Measurements from ENCODE around the gene ZNF555. TPM values are rescaled to one million over a fixed set of nuclear protein-coding genes. Genes with fewer than 3 reads are reported as not detected.

ZNF555 gene
- total and polyA plus RNA-seq, 10 of the 15 experiments (the other 5 are each of a cell fraction or from before 2014, with no cell fraction given): 0.58 to 1.9 (median 1.2) TPM

GRCh38 chr19:2799273-2800020 is 41.8 kb upstream of the ZNF555 start:
- BruUV-seq (replicated peaks): no TSS peak
- ChIA-PET RAD21 (ENCODE audit: unreplicated experiment) (no interaction called here), CTCF (no interaction called here), POLR2A (interaction anchor here (1.2 kb wide), 1 partner anchor 12 kb away, joined by 3 read pairs; no protein-coding TSS in a partner anchor), SMC1A (ENCODE audit: uncharacterized antibody, unreplicated experiment) (no interaction called here)
- H3K27me3 ChIP-seq (replicated peaks in 1 of 2; ENCODE audit: control insufficient read depth in 2 of 2, insufficient read depth in 2 of 2, low read length in 1 of 2): no peaks in the 10 kb centered on the region
- H3K4me1 ChIP-seq (ENCODE audit: control insufficient read depth, insufficient read depth, low read length): no peaks in the 10 kb centered on the region
- ATAC-seq (no peak), FAIRE-seq (no peak), DNase-seq (ENCODE audit: low read depth, low spot score) (no peak)
- H3K9ac ChIP-seq (ENCODE audit: control insufficient read depth, insufficient read depth, low read length): no peak overlapping the region
- H3K36me3 ChIP-seq (ENCODE audit: control insufficient read depth in 2 of 2, insufficient read depth in 2 of 2, low read length in 1 of 2): peaks cover 13 to 36% of the 10 kb centered on the region in 2 experiments
- H3K27ac ChIP-seq (ENCODE audit: control insufficient read depth, insufficient read depth): no peak overlapping the region
- H3K9me3 ChIP-seq (replicated peaks; ENCODE audit: control insufficient read depth, insufficient read depth, low read length): no peaks in the 10 kb centered on the region; the same call in 2 of the 3 replicates
- in situ Hi-C loops (cut with MboI) (no loop called here), intact Hi-C loops (cut with micrococcal nuclease; ENCODE audit: unreplicated experiment) (no loop called here)
- H2AFZ ChIP-seq (ENCODE audit: control insufficient read depth, low read depth, low read length): no peak overlapping the region
- H3K79me2 ChIP-seq (ENCODE audit: control insufficient read depth, insufficient read depth, low read length): no peaks in the 10 kb centered on the region
- no peak overlapping the region for H3K4me2 ChIP-seq (ENCODE audit: control insufficient read depth, insufficient read depth)
- H4K20me1 ChIP-seq (ENCODE audit: control insufficient read depth, insufficient read depth): no peaks in the 10 kb centered on the region
- no peak for TF ChIP-seq JUND (IDR thresholded peaks at IDR 0.05; ENCODE audit: low read depth, low read length)
- TF ChIP-seq, protein P1, sequence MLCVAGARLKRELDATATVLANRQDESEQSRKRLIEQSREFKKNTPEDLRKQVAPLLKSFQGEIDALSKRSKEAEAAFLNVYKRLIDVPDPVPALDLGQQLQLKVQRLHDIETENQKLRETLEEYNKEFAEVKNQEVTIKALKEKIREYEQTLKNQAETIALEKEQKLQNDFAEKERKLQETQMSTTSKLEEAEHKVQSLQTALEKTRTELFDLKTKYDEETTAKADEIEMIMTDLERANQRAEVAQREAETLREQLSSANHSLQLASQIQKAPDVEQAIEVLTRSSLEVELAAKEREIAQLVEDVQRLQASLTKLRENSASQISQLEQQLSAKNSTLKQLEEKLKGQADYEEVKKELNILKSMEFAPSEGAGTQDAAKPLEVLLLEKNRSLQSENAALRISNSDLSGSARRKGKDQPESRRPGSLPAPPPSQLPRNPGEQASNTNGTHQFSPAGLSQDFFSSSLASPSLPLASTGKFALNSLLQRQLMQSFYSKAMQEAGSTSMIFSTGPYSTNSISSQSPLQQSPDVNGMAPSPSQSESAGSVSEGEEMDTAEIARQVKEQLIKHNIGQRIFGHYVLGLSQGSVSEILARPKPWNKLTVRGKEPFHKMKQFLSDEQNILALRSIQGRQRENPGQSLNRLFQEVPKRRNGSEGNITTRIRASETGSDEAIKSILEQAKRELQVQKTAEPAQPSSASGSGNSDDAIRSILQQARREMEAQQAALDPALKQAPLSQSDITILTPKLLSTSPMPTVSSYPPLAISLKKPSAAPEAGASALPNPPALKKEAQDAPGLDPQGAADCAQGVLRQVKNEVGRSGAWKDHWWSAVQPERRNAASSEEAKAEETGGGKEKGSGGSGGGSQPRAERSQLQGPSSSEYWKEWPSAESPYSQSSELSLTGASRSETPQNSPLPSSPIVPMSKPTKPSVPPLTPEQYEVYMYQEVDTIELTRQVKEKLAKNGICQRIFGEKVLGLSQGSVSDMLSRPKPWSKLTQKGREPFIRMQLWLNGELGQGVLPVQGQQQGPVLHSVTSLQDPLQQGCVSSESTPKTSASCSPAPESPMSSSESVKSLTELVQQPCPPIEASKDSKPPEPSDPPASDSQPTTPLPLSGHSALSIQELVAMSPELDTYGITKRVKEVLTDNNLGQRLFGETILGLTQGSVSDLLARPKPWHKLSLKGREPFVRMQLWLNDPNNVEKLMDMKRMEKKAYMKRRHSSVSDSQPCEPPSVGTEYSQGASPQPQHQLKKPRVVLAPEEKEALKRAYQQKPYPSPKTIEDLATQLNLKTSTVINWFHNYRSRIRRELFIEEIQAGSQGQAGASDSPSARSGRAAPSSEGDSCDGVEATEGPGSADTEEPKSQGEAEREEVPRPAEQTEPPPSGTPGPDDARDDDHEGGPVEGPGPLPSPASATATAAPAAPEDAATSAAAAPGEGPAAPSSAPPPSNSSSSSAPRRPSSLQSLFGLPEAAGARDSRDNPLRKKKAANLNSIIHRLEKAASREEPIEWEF (IDR thresholded peaks at IDR 0.05; ENCODE audit: insufficient replicate concordance, low read depth, low read length): no peak
- TF ChIP-seq ZNF217 (IDR thresholded peaks at IDR 0.05): no peak
- TF ChIP-seq PAX5 (IDR thresholded peaks at IDR 0.05; ENCODE audit: borderline replicate concordance, low read depth, low read length): no peak
- TF ChIP-seq RUNX3 (IDR thresholded peaks at IDR 0.05; ENCODE audit: low read length): no peak
- TF ChIP-seq, protein P2, sequence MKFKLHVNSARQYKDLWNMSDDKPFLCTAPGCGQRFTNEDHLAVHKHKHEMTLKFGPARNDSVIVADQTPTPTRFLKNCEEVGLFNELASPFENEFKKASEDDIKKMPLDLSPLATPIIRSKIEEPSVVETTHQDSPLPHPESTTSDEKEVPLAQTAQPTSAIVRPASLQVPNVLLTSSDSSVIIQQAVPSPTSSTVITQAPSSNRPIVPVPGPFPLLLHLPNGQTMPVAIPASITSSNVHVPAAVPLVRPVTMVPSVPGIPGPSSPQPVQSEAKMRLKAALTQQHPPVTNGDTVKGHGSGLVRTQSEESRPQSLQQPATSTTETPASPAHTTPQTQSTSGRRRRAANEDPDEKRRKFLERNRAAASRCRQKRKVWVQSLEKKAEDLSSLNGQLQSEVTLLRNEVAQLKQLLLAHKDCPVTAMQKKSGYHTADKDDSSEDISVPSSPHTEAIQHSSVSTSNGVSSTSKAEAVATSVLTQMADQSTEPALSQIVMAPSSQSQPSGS (IDR thresholded peaks at IDR 0.05; ENCODE audit: low read length): no peak
- no peak for TF ChIP-seq MEF2B (IDR thresholded peaks at IDR 0.05; ENCODE audit: partially characterized antibody, poor library complexity, severe bottlenecking)
- no peak for TF ChIP-seq ZNF207 (IDR thresholded peaks at IDR 0.05; ENCODE audit: borderline replicate concordance)
- no peak for TF ChIP-seq BHLHE40 (IDR thresholded peaks at IDR 0.05; ENCODE audit: borderline replicate concordance in 1 of 2, low read depth in 2 of 2, low read length in 1 of 2)
- no peak for TF ChIP-seq PML (IDR thresholded peaks at IDR 0.05; ENCODE audit: low read length)
- TF ChIP-seq HCFC1 (IDR thresholded peaks at IDR 0.05; ENCODE audit: low read length): no peak
- no peak for TF ChIP-seq BMI1 (IDR thresholded peaks at IDR 0.05; ENCODE audit: borderline replicate concordance)
- TF ChIP-seq MXI1 (IDR thresholded peaks at IDR 0.05; ENCODE audit: low read depth, low read length): no peak
- no peak for TF ChIP-seq POU2F2 (IDR thresholded peaks at IDR 0.05; ENCODE audit: borderline replicate concordance, low read depth, low read length)
- TF ChIP-seq MAX (IDR thresholded peaks at IDR 0.05; ENCODE audit: low read depth, low read length): no peak
- no peak overlapping the region for H3K4me3 ChIP-seq
- 95% methylated on average over 38 of the region's 41 CpGs for WGBS (ENCODE audit: insufficient coverage, insufficient replicate concordance, low lambda C conversion rate, missing lambda C conversion rate)
